Measurements from ENCODE around the gene NLRP5. TPM values are rescaled to one million over a fixed set of nuclear protein-coding genes. Genes with fewer than 3 reads are reported as not detected.

Gene NLRP5
- total and polyA plus RNA-seq, 2 of the 4 experiments (the other 2 are of a cell fraction), result not detected

DNA sequence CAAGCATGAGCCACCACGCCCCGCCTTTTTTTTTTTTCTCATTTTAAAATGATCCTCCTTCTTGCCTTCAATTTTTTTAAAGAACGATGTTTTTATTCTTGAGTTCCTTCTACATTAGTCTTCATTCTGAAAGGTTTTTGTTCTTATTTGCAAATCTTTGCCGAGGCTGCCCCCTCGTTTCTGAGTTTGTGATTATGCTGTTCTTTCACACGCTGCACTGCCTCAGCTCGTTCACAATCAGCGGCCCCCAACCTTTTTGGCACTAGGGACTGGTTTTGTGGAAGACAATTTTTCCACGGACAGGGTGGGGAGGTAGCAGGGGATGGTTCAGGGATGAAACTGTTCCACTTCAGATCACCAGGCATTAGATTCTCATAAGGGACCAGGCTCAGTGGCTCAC is 107.9 kb downstream of the NLRP5 start:
- in situ Hi-C loops (cut with MboI; ENCODE audit: low sequenced_read_pairs) (no loop called here), dilution Hi-C loops (cut with HindIII; ENCODE audit: low sequenced_read_pairs, unreplicated experiment) (no loop called here), intact Hi-C loops (cut with micrococcal nuclease) (no loop called here)
- peaks cover 46% of the 10 kb centered on the region for H3K36me3 ChIP-seq (ENCODE audit: control insufficient read depth, insufficient read depth, low read length)
- no peak overlapping the region for H3K4me3 ChIP-seq (ENCODE audit: insufficient read depth, low read depth, low read length)
- H2AK5ac ChIP-seq (ENCODE audit: low read depth, low read length), result no peak overlapping the region
- no peak overlapping the region for H3K27ac ChIP-seq (ENCODE audit: insufficient read depth, low read length)
- no peak overlapping the region for H3K23ac ChIP-seq (ENCODE audit: low read depth, low read length)
- H3K9me1 ChIP-seq (ENCODE audit: insufficient read depth, low read length), result no peaks in the 10 kb centered on the region
- H4K8ac ChIP-seq (ENCODE audit: low read depth in 2 of 2, low read length in 2 of 2), result no peak overlapping the region
- no peak overlapping the region for H2AK9ac ChIP-seq (replicated peaks; ENCODE audit: low read depth, low read length, poor library complexity)
- H2BK5ac ChIP-seq (ENCODE audit: low read depth, low read length, poor library complexity, severe bottlenecking), result no peak overlapping the region
- H3K56ac ChIP-seq (ENCODE audit: extremely low read depth, insufficient read depth, low read length), result no peak overlapping the region
- H3K79me1 ChIP-seq (ENCODE audit: low read depth in 1 of 2, low read length in 2 of 2), result peaks cover 23 to 56% of the 10 kb centered on the region in 2 experiments
- peaks cover 45% of the 10 kb centered on the region for H4K20me1 ChIP-seq (ENCODE audit: insufficient read depth, low read length)
- no peak overlapping the region for H3K9ac ChIP-seq (ENCODE audit: low read depth, low read length)
- DNase-seq (no peak), ATAC-seq (ENCODE audit: low read depth) (no peak)
- no peak overlapping the region for H2BK20ac ChIP-seq (ENCODE audit: low read depth, low read length)
- H3K4ac ChIP-seq (ENCODE audit: low read depth, low read length), result no peak overlapping the region
- H2BK120ac ChIP-seq (ENCODE audit: low read depth, low read length), result no peak overlapping the region
- no peak overlapping the region for H4K91ac ChIP-seq (ENCODE audit: insufficient read depth, low read depth, low read length)
- BruUV-seq (replicated peaks), result no TSS peak
- TF ChIP-seq, protein P1, sequence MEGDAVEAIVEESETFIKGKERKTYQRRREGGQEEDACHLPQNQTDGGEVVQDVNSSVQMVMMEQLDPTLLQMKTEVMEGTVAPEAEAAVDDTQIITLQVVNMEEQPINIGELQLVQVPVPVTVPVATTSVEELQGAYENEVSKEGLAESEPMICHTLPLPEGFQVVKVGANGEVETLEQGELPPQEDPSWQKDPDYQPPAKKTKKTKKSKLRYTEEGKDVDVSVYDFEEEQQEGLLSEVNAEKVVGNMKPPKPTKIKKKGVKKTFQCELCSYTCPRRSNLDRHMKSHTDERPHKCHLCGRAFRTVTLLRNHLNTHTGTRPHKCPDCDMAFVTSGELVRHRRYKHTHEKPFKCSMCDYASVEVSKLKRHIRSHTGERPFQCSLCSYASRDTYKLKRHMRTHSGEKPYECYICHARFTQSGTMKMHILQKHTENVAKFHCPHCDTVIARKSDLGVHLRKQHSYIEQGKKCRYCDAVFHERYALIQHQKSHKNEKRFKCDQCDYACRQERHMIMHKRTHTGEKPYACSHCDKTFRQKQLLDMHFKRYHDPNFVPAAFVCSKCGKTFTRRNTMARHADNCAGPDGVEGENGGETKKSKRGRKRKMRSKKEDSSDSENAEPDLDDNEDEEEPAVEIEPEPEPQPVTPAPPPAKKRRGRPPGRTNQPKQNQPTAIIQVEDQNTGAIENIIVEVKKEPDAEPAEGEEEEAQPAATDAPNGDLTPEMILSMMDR (conservative IDR thresholded peaks at IDR 0.05; ENCODE audit: low read depth, low read length), result no peak
- TF ChIP-seq CEBPB (IDR thresholded peaks at IDR 0.05; ENCODE audit: low read depth, low read length) (no peak), MAFK (IDR thresholded peaks at IDR 0.05; ENCODE audit: low read depth, low read length) (no peak), MAZ (IDR thresholded peaks at IDR 0.05; ENCODE audit: borderline replicate concordance, low read depth, low read length) (no peak), FOS (IDR thresholded peaks at IDR 0.05; ENCODE audit: low read depth, low read length) (no peak), USF2 (IDR thresholded peaks at IDR 0.05; ENCODE audit: low read depth, low read length) (no peak), RAD21 (IDR thresholded peaks at IDR 0.05; ENCODE audit: low read length) (no peak), BHLHE40 (IDR thresholded peaks at IDR 0.05; ENCODE audit: low read depth, low read length) (no peak)
- TF ChIP-seq, protein P2, sequence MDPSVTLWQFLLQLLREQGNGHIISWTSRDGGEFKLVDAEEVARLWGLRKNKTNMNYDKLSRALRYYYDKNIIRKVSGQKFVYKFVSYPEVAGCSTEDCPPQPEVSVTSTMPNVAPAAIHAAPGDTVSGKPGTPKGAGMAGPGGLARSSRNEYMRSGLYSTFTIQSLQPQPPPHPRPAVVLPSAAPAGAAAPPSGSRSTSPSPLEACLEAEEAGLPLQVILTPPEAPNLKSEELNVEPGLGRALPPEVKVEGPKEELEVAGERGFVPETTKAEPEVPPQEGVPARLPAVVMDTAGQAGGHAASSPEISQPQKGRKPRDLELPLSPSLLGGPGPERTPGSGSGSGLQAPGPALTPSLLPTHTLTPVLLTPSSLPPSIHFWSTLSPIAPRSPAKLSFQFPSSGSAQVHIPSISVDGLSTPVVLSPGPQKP (IDR thresholded peaks at IDR 0.05; ENCODE audit: borderline replicate concordance, low read depth, low read length), result no peak
- no peak overlapping the region for H2AFZ ChIP-seq (replicated peaks; ENCODE audit: low read length, poor library complexity)
- 100% methylated on average over 1 of the region's 9 CpGs; no CpG with 5 or more reads in 1 of the 2 experiments for WGBS, 2 experiments (ENCODE audit: extremely low coverage in 2 of 2, insufficient read length in 1 of 2)
- POLR2A ChIA-PET (ENCODE audit: unreplicated experiment), result no interaction called here
- CTCF ChIA-PET, result no interaction called here
- no peak overlapping the region for H2BK15ac ChIP-seq (ENCODE audit: low read depth, low read length)
- no peak overlapping the region for H3K4me2 ChIP-seq (ENCODE audit: low read depth, low read length)
- H3K9me3 ChIP-seq (ENCODE audit: control insufficient read depth, insufficient read depth, low read length), result peaks cover 11% of the 10 kb centered on the region
- H3K4me1 ChIP-seq (ENCODE audit: control insufficient read depth, insufficient read depth, low read length), result peaks cover 3% of the 10 kb centered on the region; the same call in 1 of the 2 replicates
- no peaks in the 10 kb centered on the region for H3K27me3 ChIP-seq (ENCODE audit: control insufficient read depth, insufficient read depth, low read length)
- H3K14ac ChIP-seq (replicated peaks; ENCODE audit: low read depth, low read length), result no peak overlapping the region
- H3K18ac ChIP-seq (ENCODE audit: low read depth, low read length), result no peak overlapping the region
- no peak overlapping the region for H4K5ac ChIP-seq (ENCODE audit: low read depth, low read length)
